Measurements from ENCODE around the gene GPR150. TPM values are rescaled to one million over a fixed set of nuclear protein-coding genes. Genes with fewer than 3 reads are reported as not detected.
"Not testable (repeated sequence)": the region's sequence is repeated elsewhere in the genome, so short reads cannot be mapped to it uniquely, and the experiment has no call there.

Gene GPR150
- polyA plus RNA-seq, 12 donors: 0.11 to 0.24 (median 0.16) TPM; not detected in 4

DNA sequence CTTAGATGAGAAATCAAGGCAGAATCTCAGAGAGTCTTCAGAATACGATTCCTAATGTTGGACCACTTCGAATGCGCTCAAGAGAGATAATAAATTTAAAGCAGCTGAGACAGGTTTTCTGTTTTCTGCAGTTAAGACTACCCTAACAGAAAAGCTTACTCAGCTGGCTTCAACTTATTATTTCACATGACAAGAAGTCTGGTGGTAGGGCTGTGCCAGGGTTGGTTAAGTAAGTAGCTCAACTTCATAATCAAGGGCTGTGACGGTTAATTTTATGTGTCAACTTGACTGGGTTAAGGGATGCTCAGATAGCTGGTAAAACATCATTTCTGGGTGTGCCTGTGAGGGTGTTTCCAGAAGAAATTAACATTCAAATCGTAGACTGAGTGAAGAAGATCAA lies 3.8 kb downstream of the GPR150 start:
- DNase-seq: no peak

DNA sequence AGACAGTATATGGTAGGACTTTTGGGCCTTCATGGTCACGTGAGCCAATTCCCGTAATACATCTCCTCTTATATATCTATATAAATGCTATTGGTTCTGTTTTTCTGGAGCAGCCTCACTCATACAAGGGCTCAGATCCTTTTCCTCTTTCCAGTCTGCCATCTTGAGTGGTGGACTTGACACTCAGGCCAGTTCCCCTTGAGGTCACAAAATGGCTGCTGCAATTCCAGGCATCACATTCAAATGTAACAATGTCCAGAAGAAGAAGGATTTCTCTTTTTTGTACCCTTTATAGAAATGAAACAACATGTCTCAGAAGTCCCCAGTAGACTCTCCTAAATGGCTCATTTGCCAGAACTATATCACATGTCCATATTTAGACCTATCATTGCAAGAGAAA lies 4.5 kb downstream of the GPR150 start:
- no peak for DNase-seq

DNA sequence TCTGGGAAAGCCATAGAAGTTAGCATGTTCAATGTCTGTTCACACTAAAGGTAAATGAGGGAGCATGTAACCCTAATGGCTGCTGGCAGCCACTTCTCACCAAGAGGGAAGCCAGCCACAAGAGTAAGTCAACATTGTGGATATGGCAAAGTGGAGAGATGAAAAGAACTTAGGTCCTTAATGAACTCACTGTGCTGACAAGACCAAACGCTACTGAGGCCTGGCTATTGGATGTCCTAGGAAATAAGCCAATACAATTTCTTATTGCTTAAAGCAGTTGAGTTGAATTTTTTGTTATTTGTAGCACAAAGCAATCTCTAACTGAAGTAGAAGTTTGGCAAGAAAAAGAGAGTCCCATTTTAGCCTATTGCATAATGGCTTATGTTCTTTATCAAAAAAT lies 6.8 kb downstream of the GPR150 start:
- no peak for DNase-seq

DNA sequence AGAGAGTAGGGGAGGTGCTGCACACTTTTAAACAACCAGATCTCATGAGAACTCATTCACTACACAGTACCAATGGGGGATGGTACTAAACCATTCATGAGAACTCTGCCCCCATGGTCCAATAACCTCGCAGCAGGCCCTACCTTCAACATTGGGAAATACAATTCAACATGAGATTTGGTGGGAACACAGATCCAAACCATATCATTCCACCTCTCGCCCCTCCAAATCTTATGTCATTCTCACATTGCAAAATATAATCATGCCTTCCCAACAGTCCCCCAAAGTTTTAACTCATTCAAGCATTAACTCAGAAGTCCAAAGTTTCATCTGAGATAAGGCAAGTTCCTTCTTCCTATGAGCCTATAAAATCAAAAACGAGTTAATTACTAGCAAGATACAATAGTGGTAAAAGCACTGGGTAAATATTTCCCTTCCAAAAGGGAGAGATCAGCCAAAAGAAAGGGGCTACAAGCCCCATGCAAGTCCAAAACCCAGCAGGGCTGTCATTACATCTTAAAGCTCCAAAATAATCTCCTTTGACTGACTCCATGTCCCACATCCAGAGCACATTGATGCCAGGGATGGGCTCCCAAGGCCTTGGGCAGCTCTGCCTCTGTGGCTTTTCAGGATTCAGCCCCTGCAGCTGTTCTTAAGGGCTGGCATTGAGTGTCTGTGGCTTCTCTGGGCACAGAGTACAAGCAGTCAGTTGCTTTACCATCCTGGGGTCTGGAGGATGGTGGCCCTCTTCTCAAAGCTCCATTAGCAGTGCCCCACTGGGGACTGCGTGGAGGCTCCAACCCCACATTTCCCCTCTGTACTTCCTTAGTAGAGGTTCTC lies 8.3 kb downstream of the GPR150 start:
- DNase-seq: no peak

DNA sequence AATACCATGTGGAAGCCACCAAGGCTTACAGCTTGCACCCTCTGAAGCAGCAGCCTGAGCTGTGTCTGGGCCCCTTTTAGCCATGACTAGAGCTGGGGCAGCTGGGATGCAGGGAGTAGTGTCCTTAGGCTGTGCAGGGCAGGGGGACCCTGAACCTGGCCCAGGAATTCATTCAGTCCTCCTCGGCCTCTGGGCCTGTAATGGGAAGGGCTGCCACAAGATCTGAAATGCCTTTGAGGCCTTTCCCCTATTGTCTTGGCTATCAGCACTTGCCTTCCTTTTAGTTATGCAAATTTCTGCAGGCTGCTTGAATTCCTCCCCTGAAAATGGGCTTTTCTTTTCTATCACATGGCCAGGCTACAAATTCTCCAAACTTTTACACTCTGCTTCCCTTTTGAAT lies 9.0 kb downstream of the GPR150 start:
- DNase-seq: no peak

DNA sequence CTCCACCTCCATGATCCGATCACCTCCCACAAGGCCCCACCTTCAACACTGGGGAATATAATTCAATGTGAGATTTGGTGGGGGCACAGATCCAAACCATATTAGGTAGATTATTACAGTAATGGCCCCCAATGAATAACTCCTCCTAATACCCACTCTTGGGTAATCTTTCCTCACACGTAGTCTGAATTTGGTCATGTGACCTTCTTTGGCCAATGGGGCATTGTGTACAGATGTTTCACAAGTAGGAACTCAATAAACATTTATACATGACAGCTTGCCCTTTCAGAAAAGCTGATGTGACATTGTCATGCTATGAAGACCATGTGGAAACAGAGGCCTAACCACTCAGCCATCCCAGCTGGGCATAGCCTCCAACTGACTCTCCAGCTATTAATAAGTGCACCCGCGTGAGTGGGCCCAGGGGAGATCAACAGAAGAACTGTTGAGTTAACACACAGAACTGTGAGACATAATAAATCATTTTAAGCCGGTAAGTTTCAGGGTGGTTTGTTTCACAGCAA lies 10.6 kb downstream of the GPR150 start:
- no peak for DNase-seq

DNA sequence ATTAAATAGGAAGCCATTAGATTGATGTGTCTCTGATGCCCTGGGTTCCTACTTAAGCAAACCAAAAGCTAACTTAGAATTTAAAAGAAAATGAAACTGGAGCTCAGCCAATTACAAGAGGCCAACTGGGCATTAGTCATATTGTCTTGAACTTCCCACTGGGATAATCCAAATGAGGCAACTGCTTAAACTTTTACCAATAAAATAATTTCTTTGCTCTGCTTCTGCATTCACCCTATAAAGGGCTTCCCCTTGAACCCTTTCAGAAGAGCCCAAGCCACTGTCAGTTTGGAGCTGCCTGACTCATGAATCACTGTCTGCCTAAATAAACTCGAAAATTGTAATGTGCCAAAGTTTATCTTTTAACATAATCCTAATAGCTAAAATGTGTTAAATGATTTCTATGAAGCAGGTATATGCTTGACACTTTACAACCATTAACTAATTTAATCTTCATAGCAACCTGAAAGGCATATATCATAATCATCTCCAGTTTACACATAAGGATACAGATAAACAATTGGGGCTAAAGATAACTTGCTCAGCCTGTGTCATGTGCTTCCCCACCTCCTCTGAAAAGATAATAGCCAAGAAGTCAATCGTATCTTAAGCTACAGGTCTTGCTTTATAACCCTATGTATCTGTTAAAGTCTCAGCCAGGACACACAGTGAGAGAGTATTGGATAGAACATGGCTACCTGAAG lies 11.5 kb downstream of the GPR150 start:
- no peak for DNase-seq

DNA sequence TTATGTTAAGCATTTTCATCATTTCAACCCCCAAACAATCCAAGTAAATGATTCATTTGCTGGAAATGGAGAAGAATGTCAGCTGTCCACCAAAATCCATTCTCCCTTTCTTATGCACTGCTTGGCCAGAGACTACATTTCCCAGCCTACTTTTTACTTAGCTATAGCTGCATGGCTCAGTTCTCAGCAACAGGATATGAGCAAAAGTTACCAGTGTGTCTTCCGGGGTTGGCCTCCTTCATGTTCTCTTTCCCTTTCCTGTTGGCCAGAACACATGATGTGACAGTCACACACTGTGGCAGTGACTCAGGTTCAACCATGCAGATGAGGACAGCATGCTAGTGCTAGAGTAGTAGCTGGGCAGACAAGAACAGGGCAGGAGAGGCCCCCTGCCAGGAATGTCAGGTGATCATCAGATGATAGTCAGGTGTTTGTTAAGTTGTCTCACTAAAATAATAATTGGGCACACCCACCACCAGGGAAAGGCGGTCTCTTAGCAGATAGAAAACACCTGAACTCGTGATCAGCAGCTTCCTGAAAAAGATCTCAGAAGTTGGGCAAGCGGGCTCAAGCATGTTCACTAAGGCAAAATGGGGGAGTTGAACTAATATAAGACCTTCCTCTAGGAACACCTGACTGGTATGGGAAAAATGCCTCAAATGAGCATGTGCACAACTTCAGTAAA lies 12.2 kb downstream of the GPR150 start:
- DNase-seq: no peak

DNA sequence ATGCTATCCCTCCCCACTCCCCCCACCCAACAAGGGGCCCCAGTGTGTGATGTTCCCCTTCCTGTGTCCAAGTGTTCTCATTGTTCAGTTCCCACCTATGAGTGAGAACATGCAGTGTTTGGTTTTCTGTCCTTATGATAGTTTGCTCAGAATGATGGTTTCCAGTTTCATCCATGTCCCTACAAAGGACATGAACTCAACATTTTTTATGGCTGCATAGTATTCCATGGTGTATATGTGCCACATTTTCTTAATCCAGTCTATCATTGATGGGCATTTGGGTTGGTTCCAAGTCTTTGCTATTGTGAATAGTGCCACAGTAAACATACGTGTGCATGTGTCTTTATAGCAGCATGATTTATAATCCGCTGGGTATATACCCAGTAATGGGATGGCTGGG lies 13.1 kb downstream of the GPR150 start:
- DNase-seq: not testable (repeated sequence)

DNA sequence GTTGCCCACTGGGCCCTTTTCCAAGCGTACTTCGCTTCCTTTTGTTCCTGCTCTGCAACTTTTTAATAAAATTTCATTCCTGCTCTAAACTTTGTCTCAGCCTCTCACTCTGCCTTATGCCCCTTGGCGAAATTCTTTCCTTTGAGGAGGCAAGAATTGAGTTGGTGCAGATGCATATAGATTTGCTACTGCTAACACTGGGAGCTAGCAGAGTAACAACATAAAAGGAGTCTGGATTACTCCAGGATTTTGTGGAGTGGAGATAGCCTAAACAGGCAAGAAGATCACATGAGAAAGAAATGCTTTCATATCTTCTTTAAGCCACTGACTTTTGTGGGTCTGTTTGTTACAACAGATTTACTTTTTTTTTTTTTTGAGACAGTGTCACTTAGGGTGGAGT lies 13.8 kb downstream of the GPR150 start:
- DNase-seq: no peak

DNA sequence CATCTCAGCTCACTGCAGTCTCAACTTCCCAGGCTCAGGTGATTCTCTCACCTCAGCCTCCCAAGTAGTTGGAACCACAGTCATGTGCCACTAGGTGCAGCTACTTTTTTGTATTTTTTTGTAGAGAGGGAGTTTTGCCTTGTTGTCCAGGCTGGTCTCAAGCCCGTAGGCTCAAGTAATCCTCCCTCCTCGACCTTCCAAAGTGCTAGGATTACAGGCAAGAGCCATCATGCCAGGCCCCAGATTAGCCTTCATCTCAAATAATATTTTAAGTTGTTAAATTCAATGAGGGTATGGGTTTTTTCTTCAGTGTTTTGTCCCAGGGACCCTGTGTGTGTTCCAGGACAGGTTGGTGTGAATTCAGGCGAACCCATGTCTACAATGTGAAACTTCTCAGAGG lies 14.2 kb downstream of the GPR150 start:
- DNase-seq: no peak

DNA sequence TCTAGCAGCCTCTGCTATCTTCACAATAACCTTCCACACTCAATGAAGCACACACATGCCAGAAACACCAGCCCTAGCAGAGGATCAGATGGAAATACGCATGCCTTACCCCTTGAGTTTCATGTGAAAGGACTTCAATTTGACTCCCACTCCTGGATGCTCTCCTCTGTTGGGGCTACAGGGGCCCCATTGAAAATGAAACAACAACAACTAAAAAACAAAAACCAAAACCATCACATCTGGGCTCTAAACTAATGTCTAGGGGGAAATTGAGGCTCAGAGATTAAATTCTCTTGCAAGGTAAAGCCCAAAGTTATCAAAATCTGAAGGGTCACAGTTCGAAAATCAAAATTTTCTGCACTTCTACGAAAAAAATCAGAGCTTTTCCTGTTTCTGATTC lies 18.7 kb downstream of the GPR150 start:
- DNase-seq: no peak

DNA sequence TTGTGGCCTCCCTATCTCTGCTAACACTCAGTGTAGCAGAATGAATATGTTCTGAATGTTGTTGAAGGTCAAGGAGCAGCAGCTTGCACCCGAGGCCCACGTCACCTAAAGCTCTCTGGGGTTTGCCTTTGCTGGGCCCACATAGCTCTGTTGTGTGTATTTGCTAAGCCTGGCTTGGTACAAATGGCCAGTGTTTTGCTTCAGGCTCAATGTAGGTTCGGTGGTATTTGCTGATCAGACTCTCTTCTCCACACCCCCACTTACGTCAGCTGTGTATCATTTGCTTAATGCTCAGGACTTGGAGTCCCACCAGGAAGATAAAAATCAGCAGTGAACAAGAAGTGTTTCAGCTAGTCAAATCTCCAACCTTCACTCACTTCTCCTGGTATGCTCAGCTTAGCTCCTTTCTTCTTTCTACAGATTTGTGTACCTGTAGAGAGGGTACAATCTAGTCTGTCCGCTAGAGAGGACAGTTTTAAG lies 21.9 kb downstream of the GPR150 start:
- no peak for DNase-seq

DNA sequence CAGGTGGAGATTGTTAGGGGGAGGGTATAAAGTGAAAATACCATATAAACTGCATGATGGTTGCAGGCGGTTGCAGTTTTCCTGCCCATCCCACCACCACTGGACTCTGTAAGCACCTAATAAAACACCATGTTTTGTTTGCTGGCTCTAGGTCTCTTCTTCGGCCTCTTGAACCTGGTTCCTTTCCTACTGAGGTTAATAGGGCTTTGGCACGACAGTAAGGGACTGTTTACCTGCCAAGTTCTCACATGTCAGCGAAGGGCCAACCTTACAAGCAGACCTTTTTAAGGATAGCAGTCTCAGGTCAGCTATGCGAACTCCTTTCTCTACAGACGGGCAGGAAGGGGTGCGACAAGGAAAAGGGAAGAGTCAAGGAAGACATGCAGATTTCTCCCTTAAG lies 23.3 kb downstream of the GPR150 start:
- no peak for DNase-seq

DNA sequence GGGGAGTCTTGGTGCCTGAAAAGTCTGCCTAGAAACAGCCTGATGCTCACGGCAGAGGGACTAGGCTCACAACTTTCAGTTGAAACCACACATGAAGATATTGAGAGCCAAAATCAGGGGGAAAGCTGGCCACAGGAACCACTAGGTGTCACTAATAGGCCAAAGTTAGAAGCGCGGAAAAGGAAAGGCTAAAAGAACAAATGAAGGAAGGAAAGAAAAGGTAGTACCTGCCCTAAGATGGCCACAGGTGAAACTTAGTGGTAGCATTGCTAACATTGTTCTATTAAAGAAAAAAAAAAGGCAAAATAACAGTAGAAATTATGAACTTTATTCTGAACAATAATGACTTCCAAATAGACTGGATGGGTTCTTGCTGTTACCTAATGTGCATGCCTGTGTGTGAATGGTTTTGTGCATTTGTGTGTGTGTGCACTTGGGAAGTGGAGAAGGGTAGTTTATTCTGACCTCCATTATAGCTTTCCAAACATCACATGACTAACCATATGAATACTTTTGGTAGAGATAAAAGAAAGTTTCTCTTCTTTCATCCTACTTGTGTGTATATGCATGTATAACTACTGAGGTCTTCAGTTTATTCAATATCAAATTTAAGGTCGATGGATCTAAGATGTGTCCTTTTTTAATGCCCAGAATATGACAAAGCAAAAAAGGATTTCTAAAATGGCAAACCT lies 24.6 kb downstream of the GPR150 start:
- DNase-seq: no peak

DNA sequence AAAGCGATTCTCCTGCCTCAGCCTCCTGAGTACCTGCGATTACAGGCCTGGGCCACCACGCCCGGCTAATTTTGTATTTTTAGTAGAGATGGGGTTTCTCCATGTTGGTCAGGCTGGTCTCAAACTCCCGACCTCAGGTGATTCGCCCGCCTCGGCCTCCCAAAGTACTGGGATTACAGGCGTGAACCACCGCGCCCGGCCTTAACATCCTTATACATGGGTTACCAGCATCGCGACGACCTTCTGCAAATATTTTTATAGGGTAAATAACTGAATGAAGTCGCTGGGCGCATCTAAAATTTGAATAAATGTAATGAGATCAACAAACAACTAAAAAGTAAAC lies 26.3 kb downstream of the GPR150 start:
- DNase-seq: not testable (repeated sequence)

DNA sequence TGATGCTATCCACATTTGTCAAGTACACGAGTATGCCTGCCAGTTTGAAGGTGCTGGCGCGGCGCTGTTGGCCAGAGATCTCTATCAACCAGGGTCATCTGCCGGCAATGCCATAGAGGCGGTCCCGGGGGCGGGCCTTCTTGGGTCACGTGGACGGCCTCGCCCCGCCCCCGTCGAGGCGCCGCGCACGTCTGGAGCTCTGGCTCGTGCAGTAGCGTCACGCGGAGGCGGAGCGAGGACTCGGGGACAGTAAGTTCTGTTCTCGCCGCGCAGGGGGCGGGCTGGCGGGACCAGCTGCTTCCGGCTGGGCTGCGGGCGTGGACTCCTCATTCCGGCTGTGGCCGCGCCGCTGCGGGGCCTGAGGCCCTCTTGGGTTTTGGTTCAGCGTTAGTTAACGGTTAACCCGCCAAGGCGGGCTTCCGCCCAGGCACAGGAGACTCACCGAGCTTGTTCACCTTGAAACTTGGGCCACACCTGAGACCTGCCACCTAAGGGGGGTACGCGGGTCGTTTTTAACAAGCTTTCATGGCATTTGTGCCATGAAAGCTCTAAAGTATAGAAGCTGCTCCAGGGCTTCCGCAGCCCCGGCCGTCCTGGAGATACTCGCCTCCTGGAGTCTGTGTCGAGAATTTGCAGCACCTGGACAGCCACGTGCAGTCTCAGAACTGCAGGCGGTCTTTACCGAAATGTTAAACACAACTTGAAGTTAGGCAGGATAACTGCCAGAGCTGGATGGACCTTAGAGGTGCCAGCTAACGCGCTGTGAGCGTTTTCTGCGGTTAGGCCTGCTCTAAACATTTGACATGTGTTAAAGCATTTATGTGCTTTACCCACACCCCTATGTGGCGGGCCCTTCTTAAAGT lies 26.9 kb downstream of the GPR150 start, which contains the start of gene RFESD:
TSS of gene RFESD (plus strand) at position 209 of the 863 bp plus-strand sequence. CDS start 5,495 bp downstream, outside the sequence.
- peak; percentile 94 for DNase-seq

DNA sequence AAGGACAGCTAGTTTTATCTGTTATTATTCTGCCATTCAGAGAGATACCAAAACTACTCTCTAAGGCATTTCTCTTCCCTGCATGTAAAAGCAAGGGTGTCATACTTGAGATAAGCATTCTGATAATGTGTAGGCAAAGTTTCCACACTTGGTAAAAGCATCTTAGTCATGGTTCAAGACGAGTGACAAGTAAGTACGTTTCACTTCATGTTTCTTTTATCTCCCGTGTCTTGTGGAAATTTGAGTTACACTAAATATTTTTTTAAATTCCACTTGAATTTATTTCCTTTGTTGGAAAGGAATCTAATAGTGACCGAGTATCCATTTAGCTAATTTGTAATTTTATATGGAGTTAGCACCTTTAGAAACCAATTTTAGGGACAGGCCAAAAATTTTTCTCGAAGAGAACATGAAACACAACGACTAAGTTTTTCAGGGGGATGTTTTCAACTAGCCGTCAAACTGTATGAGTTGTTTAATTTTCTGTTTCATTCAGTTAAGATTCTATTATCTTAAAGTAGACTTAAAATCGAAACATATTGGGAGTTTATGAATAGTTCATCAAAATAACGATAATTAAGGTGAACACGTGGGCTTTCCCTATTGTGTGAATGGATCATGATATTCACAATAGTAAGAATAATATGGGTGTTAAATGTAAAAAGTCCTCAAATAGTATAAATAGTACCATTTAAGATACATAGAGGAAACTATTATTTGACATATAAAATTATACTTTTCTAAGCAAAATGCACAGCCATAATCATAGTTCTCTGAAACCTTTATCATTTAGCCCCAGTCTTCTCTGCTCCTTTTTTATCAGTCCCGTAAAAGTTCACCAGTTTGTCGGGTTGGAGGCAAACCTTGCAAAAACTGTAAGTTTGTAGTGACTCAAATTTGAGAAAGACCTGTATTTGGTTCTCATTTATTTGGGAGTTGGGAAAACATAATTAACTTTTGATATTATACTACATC lies 28.3 kb downstream of the GPR150 start:
- no peak for DNase-seq

DNA sequence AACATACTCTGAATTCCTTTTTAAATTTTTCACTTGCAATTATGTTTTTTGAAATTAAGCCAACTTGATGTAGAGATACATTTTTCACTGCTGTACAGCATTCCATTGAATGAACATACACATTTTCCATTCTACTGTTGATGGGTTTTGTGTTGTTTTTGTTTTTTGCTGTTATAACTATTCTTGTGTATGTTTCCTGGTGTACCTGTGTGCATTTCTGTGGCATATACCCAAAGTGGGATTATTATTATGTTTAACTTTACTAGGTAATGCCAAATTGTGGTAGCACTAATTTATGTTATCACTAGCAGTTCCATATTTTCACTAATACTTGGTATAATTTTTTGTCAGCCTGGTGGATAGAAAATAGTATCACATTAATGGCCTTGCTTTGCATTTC lies 29.4 kb downstream of the GPR150 start:
- DNase-seq: no peak
